HL-60/S4 treated with phorbol 12-myristate 13-acetate at 8.2 ng/mL for 4 days and 3 days (cell line): ENCODE results near the gene MYL12B.

Experiments used
- in situ Hi-C: fragments of 300-500 bp; cut with MboI; formaldehyde crosslinking; loops from 2 replicates; pipeline ENCODE4 v1.15.0; 2022; ENCODE audit warnings: low sequenced_read_pairs

Gene MYL12B

DNA sequence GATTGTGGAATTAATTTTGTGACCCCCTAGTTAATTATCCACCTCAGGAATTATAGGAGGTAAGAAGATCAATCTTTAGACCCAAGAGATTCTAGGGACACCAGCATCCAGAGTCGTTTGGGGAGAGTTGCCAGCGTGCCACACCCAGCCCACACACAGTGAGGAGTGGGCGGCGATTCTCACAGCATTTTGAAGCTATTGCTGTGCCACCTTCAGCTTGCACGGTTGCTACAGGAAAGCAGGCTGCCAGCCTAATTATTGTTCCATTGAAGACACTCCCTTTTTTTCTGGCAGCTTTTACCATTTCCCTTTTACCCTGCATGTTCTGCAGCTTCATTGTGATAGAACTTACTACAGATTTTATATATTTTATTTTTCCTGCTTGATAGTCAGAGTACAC lies 27.5 kb upstream of the MYL12B start:
- in situ Hi-C loops = no loop called here

GRCh38 chr18:3235846-3236245 lies 26.1 kb upstream of the MYL12B start:
- in situ Hi-C loops = no loop called here

DNA sequence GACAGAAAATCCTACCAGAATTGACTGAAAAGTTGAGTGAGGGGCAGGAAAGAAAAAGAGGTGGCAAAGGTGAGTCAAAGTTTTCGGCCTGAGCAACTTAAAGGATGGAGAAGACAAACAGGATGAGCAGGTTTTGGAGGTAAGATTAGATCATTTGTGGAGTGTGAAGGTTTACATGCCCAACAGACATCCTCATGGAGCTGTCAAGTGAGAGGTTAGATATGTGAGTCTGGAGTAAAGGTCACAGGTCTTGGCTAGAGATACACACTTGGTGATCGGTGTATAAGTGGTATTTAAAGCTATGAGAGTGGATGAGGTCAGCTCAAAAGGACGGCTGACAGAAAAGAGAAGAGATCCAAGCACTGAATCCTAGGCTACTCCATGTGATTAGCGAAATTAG lies 25.5 kb upstream of the MYL12B start:
- in situ Hi-C loops = no loop called here

DNA sequence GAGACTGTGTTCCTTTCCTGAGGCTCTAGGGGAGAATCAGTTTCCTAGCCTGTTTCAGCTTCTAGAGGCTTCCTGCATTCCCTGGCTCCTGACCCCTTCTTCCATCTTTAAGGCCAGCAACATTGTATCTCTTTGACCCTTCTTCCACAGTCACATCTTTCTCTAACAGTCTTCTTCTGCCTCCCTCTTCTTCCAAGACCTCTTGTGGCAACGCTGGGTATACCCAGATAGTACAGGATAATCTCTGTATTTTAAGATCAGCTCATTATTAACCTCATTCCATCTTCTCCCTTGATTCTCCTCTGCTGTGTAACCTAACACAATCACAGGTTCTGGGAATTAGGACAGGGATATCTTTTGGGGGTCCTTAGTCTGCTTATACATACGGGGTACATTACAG lies 23.2 kb upstream of the MYL12B start:
- in situ Hi-C loops = no loop called here

DNA sequence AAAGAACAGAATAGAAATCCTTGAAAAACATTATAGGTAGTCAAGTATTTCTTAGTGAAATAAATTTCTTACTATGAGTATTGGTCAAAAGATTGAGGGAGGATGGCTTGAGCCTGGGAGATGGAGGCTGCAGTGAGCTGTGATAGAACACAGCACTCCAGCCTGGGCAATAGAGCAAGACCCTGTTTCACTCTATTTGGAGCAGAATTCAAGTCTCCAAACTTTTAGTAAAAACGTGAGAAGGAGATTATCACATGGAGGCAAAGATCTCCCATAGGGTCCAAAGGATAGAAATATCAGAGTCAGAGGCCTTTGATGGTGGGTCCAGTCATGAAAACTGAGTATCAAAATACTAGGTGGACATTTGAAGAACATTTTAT lies 16.8 kb upstream of the MYL12B start:
- in situ Hi-C loops = loop anchor here (10.0 kb wide), 1 partner anchor 310 kb away; no protein-coding TSS in a partner anchor

- in situ Hi-C loops = loop anchor here (10.0 kb wide), 1 partner anchor 311 kb away; no protein-coding TSS in a partner anchor
Measured at GRCh38 chr18:3245853-3246634, 15.9 kb upstream of the MYL12B start.

- in situ Hi-C loops = loop anchor here (10.0 kb wide), 1 partner anchor 312 kb away; no protein-coding TSS in a partner anchor
Measured at GRCh38 chr18:3246635-3247239, 15.2 kb upstream of the MYL12B start.

DNA sequence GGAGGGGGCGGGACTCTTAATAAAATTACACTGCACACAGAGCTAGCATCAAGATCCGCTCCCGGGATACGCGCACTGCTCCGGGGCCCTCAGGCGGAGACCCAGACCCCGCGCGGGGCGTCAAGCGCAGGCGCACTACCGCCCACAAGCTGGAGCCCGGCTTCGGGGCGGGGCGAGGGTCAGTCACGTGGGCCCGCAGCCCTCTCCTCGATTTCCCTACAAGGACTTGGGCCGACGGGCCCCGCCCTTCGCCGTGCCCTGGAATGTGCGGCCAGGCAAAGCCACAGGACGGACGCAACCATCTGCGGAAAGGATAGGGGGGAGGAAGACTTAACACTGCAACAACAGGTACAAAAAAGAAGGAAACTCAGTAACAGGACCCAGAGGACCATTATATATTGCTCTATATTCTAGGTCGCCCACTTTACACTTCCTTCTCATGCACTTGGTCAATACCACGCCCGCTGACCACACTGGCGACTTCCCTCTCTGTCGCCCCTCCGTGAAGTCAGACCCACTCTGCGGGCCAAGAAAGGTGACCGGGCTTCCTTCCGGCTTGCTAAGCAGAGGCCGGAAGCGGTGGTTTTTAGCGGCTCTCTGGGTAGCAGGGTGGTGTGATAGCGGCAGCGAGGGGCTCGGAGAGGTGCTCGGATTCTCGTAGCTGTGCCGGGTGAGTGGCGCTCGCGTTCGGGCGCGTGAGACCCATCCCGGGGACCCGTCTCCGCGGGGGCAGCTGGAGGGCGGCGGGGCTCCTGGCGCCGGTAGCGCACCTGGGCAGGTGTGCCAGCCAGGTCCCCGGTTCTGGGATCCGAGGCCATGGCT lies 14.5 kb upstream of the MYL12B start, which contains the start of gene MYL12A:
Gene MYL12A (plus strand): TSS at position 562 of the 822 bp plus-strand sequence. CDS start 5,447 bp downstream, outside the sequence.
- in situ Hi-C loops = loop anchor here (10.0 kb wide), 1 partner anchor 313 kb away; no protein-coding TSS in a partner anchor

DNA sequence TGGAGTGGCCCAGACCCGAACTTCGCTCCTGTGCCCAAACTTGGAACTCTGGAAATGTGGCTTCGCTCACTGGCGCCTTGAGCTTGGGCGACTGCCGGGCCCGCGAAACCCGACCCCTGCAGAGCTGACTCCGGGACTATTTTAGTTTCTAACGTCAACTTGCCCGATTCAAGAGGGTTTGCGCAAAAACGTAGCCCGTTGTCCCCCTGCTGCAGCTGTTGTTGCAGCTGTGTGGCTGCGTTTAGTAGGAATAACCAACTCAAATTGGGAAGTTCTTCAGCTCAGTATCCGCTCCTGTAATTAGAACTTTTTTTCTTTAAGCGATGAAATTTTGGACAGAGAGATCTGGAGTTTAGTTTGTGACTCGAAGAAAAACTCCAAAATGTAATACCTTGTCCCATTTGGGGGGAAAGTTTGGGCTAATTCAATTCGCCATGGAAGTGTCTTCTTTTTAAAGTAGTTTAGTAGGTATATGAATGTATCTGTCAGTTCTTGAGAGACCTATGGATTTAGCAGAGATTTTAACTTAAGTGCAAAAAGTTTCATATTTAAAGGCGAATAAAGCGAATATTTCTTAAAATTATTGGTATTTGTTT lies 13.8 kb upstream of the MYL12B start:
- in situ Hi-C loops = loop anchor here (10.0 kb wide), 1 partner anchor 313 kb away; no protein-coding TSS in a partner anchor

- in situ Hi-C loops = loop anchor here (10.0 kb wide), 1 partner anchor 314 kb away; no protein-coding TSS in a partner anchor
Measured at GRCh38 chr18:3248658-3249359, 13.1 kb upstream of the MYL12B start.

DNA sequence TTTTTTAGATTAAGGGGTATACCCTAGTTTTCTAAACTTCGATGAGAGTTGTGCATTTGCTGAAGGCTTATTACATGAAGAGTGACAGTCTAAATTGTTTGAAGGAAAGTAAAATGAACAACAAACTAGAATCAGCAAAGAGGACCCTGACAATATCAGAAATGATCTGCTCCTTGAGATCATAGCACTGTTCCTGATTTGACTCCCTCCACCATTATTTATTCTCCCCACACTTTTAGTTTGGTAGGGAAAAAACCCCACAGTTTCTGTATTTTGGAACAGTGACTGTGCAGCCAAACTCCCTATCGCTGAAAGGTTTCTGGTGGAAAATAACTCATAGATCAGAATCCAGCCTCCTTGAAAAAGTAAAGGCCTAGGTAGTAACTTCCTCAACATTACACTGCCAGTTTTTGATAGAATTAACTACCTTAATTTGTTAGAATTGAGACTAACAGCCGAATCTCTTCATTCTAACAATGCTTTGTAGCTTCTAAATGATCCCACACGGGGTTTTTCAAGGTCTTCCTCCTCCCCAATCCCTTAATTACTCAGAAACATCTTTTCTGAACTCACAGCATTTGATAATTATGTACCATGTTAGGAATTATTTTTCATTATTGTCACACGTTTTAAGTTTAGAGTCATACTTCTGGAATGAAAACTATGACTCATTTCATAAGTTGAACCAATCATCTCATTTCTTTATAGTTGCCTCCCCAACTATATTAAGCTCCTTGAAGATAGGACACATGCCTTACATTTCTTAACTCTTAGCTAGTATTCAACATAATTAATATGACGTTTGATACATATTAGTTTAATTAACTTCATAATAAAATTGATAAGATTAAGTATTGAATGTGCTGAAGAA lies 11.5 kb upstream of the MYL12B start:
- in situ Hi-C loops = no loop called here

DNA sequence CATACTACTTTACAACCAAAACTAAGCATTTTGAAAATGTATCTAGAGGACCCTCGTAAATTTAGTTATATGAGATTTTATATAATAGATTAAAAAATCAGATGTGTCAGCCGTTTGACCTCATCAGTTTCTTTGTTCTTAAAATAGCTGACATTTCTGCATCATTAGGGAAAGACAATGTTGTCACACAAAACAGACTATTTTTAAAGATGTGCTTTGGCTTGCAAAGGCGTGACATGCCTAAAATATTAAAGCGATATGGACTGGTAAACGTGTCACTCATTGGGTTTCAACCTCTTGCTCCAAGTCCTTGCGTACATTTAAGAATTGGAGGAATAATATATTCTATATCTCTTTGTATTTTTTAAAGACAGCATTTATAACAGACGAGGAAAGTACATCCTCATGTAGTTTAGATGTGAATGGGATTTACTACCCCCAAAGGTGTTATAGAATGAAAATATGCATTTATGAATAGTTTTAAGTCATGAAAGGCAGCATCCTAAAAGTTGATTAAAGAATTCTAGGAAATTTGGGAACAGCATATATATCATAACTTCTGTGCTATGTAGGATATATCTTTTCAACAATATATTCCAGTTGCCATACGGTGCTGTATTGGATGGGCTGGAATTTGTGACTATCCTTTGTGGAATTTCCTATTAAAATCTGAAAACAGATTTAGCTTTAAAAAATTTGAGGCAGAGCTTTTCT lies 10.5 kb upstream of the MYL12B start:
- in situ Hi-C loops = no loop called here

DNA sequence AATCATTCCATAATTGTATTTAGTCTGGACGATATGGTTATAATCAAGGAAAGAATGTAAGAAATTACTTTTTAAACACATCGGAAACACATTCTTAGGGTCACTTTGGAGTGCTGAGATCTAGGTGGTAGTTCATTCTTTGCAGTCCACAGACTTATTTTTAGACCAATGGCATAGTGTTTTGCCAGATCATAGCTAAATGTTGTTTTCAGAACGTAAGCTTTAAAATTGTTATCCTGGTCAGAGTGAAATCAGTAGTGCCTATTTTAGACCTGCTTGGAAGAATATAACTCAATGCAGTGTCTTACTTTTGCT lies 10.0 kb upstream of the MYL12B start:
- in situ Hi-C loops = no loop called here

GRCh38 chr18:3252843-3253242 lies 9.1 kb upstream of the MYL12B start:
- in situ Hi-C loops = no loop called here

DNA sequence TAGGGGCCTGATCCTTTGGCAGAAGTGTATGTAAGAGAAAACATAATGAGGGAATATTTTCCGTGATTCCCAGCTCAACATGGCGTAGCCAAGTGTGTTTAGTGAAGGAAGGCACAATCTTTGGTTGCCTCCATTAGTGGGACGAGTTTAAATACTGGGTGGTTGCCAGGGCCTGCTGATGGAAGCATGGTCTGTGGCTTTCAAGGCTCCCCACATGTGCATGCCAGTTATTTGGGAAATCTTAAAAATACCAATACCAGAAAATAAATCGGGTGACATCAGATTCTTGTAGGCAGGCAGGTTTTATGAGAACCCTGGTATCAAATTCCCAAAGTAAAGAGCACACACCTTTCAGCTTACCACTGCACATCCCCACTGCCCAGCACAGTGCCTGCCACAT lies 7.2 kb upstream of the MYL12B start:
- in situ Hi-C loops = no loop called here

- in situ Hi-C loops = no loop called here
Measured at GRCh38 chr18:3255611-3256165, 6.2 kb upstream of the MYL12B start.

- in situ Hi-C loops = no loop called here
Measured at GRCh38 chr18:3256693-3257626, 5.0 kb upstream of the MYL12B start.
